K562 (cell line): ENCODE results near the gene SEC31A. TPM values are rescaled to one million over a fixed set of nuclear protein-coding genes. Genes with fewer than 3 reads are reported as not detected.

Experiments used
- AFF1 ChIP-seq, 2 experiments: fragments of 450-650 bp; IDR thresholded peaks; 2 replicates each; pipeline ENCODE4 v1.6.1; 2018; ENCODE audit warnings: mild to moderate bottlenecking in 2 of 2, low read depth in 1 of 2; ENCODE audit not compliant: partially characterized antibody in 2 of 2
- CC2D1A ChIP-seq: fragments of 450-650 bp; IDR thresholded peaks from 2 replicates; pipeline ENCODE4 v1.6.1; 2017; ENCODE audit warnings: mild to moderate bottlenecking
- DPF2 ChIP-seq: fragments of 450-650 bp; IDR thresholded peaks from 2 replicates; pipeline ENCODE4 v1.6.1; 2016
- EP300 ChIP-seq: IDR thresholded peaks from 2 replicates; pipeline ENCODE4 v1.6.1; 2012; ENCODE audit warnings: low read length, improper control_type of control experiment
- NFE2 ChIP-seq: IDR thresholded peaks from 2 replicates; pipeline ENCODE4 v1.6.1; 2014; ENCODE audit warnings: antibody characterized with exemption, low read depth
- PRDM10 ChIP-seq: fragments of 450-650 bp; IDR thresholded peaks from 2 replicates; pipeline ENCODE4 v1.6.1; 2018; ENCODE audit not compliant: partially characterized antibody
- SMARCA4 ChIP-seq: fragments of 450-650 bp; IDR thresholded peaks from 2 replicates; pipeline ENCODE4 v1.6.1; 2016
- ZBTB17 ChIP-seq: fragments of 450-650 bp; formaldehyde crosslinking; IDR thresholded peaks from 2 replicates; pipeline ENCODE4 v1.4.0; 2020; ENCODE audit warnings: mild to moderate bottlenecking
- ZNF175 ChIP-seq: fragments of 200-800 bp; sonication (Bioruptor generic); IDR thresholded peaks from 2 replicates; pipeline ENCODE4 v1.6.1; 2016; ENCODE audit warnings: low read depth, mild to moderate bottlenecking, missing genetic modification characterization, missing compliant biosample characterization
- ZNF395 ChIP-seq: fragments of 200-800 bp; sonication (Bioruptor generic); IDR thresholded peaks from 2 replicates; pipeline ENCODE4 v1.6.1; 2017; ENCODE audit warnings: missing genetic modification characterization, missing compliant biosample characterization
- polyA plus RNA-seq, 8 experiments: library from polyadenylated mRNA; depleted of rRNA in 4 of 8; stranded (reverse) in 5 of 8; unstranded in 3 of 8; fragments of >200 nt; fragmentation: Nextera tagmentation in 2 of 8; fragmentation: Illumina TruSeq in 1 of 8; extraction: Ambion mirVana in 2 of 8; extraction: Trizol in 1 of 8; gene quantifications; 2 replicates each; pipeline versions ENCODE4 v1.2.1 to v1.2.3, GENCODE V29; 2011 to 2014; ENCODE audit warnings: inconsistent platforms in 1 of 8, missing spikeins in 1 of 8
- total RNA-seq, 7 experiments: library from RNA; depleted of rRNA in 6 of 7; stranded (reverse); fragments of >200 nt in 6 of 7; fragmentation: Illumina TruSeq in 2 of 7; extraction: Trizol in 2 of 7; gene quantifications; 2 replicates each; pipeline versions ENCODE4 v1.2.1 to v1.2.3, GENCODE V29; 2011 to 2021; ENCODE audit warnings: low replicate concordance in 1 of 7
- TF ChIP-seq, protein P1 (sequence below): sonication (generic); IDR thresholded peaks from 2 replicates; pipeline ENCODE4 v1.6.1; 2016
- TF ChIP-seq, protein P2 (sequence below): fragments of 450-650 bp; formaldehyde crosslinking; IDR thresholded peaks from 2 replicates; pipeline ENCODE4 v1.4.0; 2022; ENCODE audit warnings: missing genetic modification characterization
- TF ChIP-seq, protein P3 (sequence below): sonication (generic); formaldehyde crosslinking; IDR thresholded peaks from 2 replicates; pipeline ENCODE4 v1.8.0; 2023; ENCODE audit warnings: mild to moderate bottlenecking, missing genetic modification reagents

Gene SEC31A
- total and polyA plus RNA-seq, 9 of the 15 experiments (the other 6 are each of a cell fraction or from before 2014, with no cell fraction given) = 78.9 to 241 (median 173) TPM

- TF ChIP-seq AFF1 (IDR thresholded peaks at IDR 0.05; ENCODE audit: low read depth in 1 of 2, partially characterized antibody in 2 of 2) (peak; percentile 31 to 72), EP300 (no peak), NFE2 (0 out of 2 replicates have a peak, but pooled peaks have one; percentile 3), CC2D1A (peak; percentile 33; the same call in 1 of the 2 replicates), DPF2 (peak; percentile 56), ZBTB17 (CRISPR knock-in tag) (0 out of 2 replicates have a peak, but pooled peaks have one; percentile 45), PRDM10 (peak; percentile 64), SMARCA4 (peak; percentile 39; the same call in 1 of the 2 replicates), ZNF175 (CRISPR knock-in tag) (0 out of 2 replicates have a peak, but pooled peaks have one; percentile 31), ZNF395 (CRISPR knock-in tag) (peak; percentile 16; the same call in 1 of the 2 replicates)
- TF ChIP-seq, protein P1, sequence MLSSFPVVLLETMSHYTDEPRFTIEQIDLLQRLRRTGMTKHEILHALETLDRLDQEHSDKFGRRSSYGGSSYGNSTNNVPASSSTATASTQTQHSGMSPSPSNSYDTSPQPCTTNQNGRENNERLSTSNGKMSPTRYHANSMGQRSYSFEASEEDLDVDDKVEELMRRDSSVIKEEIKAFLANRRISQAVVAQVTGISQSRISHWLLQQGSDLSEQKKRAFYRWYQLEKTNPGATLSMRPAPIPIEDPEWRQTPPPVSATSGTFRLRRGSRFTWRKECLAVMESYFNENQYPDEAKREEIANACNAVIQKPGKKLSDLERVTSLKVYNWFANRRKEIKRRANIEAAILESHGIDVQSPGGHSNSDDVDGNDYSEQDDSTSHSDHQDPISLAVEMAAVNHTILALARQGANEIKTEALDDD = 0 out of 2 replicates have a peak, but pooled peaks have one; percentile 19
- TF ChIP-seq, protein P2, sequence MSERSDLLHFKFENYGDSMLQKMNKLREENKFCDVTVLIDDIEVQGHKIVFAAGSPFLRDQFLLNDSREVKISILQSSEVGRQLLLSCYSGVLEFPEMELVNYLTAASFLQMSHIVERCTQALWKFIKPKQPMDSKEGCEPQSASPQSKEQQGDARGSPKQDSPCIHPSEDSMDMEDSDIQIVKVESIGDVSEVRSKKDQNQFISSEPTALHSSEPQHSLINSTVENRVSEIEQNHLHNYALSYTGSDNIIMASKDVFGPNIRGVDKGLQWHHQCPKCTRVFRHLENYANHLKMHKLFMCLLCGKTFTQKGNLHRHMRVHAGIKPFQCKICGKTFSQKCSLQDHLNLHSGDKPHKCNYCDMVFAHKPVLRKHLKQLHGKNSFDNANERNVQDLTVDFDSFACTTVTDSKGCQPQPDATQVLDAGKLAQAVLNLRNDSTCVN (CRISPR knock-in tag) = peak; percentile 84; the same call in 1 of the 2 replicates
- TF ChIP-seq, protein P3, sequence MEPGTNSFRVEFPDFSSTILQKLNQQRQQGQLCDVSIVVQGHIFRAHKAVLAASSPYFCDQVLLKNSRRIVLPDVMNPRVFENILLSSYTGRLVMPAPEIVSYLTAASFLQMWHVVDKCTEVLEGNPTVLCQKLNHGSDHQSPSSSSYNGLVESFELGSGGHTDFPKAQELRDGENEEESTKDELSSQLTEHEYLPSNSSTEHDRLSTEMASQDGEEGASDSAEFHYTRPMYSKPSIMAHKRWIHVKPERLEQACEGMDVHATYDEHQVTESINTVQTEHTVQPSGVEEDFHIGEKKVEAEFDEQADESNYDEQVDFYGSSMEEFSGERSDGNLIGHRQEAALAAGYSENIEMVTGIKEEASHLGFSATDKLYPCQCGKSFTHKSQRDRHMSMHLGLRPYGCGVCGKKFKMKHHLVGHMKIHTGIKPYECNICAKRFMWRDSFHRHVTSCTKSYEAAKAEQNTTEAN = 0 out of 2 replicates have a peak, but pooled peaks have one; percentile 9
These were observed 10.3 kb upstream of the SEC31A start (continued) for GRCh38 chr4:82901183-82901718.
